Fibroblast of pulmonary artery (primary cell): ENCODE data around the gene PPIP5K2.

Source experiments
- DNase-seq: peaks from one replicate; pipeline ENCODE4 v3.0.0-alpha.2; 2010; ENCODE audit warnings: low read depth
- H3K4me3 ChIP-seq: replicated peaks from 2 replicates; pipeline ENCODE4 v1.5.1; 2011; ENCODE audit warnings: low read depth, mild to moderate bottlenecking, control low read depth, low read length, moderate library complexity
- CTCF ChIP-seq: IDR thresholded peaks from 2 replicates; pipeline ENCODE4 v1.5.1; 2011; ENCODE audit warnings: mild to moderate bottlenecking, control low read depth, low read length, inconsistent platforms; ENCODE audit errors: missing control alignments

Gene PPIP5K2

DNA sequence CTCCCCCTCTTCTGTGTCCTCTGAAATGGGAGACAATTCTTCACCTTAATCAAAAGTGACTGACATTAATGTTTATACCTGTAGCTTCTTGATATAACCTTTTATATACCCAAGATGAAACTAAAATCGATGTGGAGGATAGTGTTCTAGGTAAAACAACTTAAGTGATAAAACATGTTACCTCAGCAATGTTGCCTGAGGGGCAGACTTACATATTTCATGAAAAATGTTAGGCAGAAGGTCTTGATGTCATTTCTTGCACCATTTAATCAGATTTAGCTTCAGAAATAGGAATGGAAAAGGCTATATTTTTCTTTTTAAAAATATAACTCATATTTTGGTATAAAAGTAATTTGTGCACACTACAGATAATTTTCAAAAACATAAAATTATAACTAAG lies 115.8 kb downstream of the PPIP5K2 start:
- H3K4me3 ChIP-seq = no peak overlapping the region
- TF ChIP-seq CTCF = no peak
- DNase-seq = no peak

DNA sequence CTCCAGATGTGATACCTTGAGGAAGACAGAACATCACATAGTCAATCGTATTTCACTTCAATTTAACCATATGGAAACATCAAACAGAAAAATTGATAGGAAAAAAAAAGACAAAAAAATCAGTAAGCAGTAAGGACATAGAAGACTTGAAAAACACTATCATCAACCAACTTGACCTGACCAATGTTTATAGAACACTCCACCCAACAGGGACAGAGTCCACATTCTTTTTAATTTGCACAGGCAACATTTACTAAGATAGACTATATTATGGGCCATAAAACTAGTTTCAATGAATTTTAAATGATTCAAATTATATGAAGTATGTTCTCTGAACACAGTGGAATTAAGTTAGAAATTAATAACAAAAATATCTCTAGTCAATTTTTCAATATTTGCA lies 117.7 kb downstream of the PPIP5K2 start:
- no peak for DNase-seq
- no peak overlapping the region for H3K4me3 ChIP-seq
- no peak for TF ChIP-seq CTCF

GRCh38 chr5:103243665-103244064 lies 123.6 kb downstream of the PPIP5K2 start:
- H3K4me3 ChIP-seq = no peak overlapping the region
- no peak for TF ChIP-seq CTCF
- peak; percentile 68 for DNase-seq

DNA sequence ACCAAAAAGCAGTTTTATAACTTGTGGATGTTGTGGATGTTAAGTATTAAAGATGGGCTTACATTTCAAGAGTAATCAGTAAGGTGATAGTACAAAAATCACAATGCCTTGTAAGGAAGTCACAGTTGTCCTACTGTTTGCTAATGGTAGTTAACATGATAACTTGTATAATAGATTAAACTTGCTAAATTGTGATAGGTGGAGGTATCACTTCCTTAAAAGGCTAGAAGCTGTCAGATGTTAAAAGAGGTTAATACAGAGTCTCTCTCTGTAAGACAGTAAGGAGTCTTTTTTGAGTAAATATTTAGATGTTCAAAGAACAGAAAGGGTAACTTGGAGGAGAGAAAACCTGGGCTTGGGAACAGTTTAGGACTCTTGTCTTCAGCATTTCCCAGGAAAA lies 124.3 kb downstream of the PPIP5K2 start:
- no peak for DNase-seq
- no peak overlapping the region for H3K4me3 ChIP-seq
- TF ChIP-seq CTCF = no peak

DNA sequence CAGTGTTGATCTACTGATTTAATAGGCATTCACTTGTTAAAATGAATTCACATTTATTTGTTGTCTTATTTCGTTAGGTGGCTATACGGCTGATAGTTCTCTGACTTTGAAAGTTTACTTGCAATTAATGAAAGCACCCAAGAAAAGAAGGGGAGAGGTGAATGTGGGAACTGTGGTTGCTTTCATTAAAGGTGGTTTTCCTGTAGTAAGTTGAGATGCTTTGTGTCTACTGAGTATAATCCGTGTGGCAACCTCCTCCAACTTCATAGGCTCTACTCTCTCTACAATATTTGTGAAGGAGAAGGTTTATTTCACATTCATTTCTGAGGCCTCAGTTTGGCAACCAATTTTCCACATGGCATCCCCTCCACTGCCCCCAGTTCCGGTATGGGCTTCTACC lies 125.7 kb downstream of the PPIP5K2 start:
- TF ChIP-seq CTCF = no peak
- no peak overlapping the region for H3K4me3 ChIP-seq
- DNase-seq = no peak

- TF ChIP-seq CTCF = no peak
- no peak overlapping the region for H3K4me3 ChIP-seq
- DNase-seq = no peak
These were observed 127.0 kb downstream of the PPIP5K2 start for GRCh38 chr5:103247118-103247517.

DNA sequence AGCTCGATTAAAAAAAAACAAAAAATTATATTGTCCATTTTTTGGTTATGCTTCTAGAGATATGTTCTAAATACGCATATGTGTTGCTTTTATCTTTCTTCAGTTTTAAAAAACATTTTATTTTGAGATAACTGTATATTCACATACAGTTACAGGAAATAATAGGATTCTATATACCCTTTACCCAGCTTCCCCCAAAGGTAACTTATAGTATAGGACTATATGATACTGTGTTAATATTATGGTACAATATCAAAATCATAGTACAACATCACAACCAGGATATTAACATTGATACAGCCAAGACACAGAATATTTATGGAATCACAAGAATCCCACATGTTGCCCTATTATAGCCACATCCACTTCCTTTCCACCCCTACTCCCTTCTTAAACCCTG lies 129.0 kb downstream of the PPIP5K2 start:
- H3K4me3 ChIP-seq = no peak overlapping the region
- DNase-seq = no peak
- TF ChIP-seq CTCF = no peak
